Tibial artery (tissue), 4 donors: ENCODE data around the gene GRM5.

Experiments used
- DNase-seq, 2 donors: peaks; one replicate each; pipeline ENCODE4 v3.0.0-alpha.2; 2019
- H3K27ac ChIP-seq, 2 donors: fragments of 200-600 bp; sonication (generic) in 1 of 2; 1 replicate in 1 of 2; 2 replicates in 1 of 2; pipeline ENCODE4 v1.5.1; 2018 to 2019; ENCODE audit warnings: mild to moderate bottlenecking in 1 of 2
- H3K27me3 ChIP-seq, 2 donors: fragments of 200-600 bp; sonication (generic) in 1 of 2; one replicate each; pipeline versions ENCODE4 v1.5.1 to v1.6.0; 2016 to 2019
- H3K36me3 ChIP-seq, 3 donors: fragments of 200-600 bp; sonication (generic) in 2 of 3; one replicate each; pipeline ENCODE4 v1.5.1; 2016 to 2019; ENCODE audit warnings: mild to moderate bottlenecking in 2 of 3
- H3K4me1 ChIP-seq, 4 donors: fragments of 200-600 bp; sonication (generic) in 2 of 4; 1 replicate in 3 of 4; 2 replicates in 1 of 4; pipeline ENCODE4 v1.5.1; 2016 to 2019
- H3K4me3 ChIP-seq, 2 donors: fragments of 200-600 bp; sonication (generic) in 1 of 2; 1 replicate in 1 of 2; 2 replicates in 1 of 2; pipeline ENCODE4 v1.5.1; 2018 to 2019; ENCODE audit warnings: mild to moderate bottlenecking in 2 of 2
- H3K9me3 ChIP-seq, 3 donors: fragments of 200-600 bp; sonication (generic) in 1 of 3; one replicate each; pipeline ENCODE4 v1.5.1; 2016 to 2019
- intact Hi-C: fragments of 100-400 bp; cut with DNase I; formaldehyde crosslinking; loops from one replicate; pipeline ENCODE4 v1.15.0; 2023; ENCODE audit warnings: low total_unique reads
- TF ChIP-seq, protein P1 (sequence below), 2 experiments: fragments of 200-600 bp in 1 of 2; fragments of 450-650 bp in 1 of 2; IDR thresholded peaks; one replicate each; pipeline ENCODE4 v1.5.1; 2017 to 2019; ENCODE audit warnings: antibody characterized with exemption in 2 of 2, mild to moderate bottlenecking in 1 of 2, moderate library complexity in 1 of 2

GRM5 gene

DNA sequence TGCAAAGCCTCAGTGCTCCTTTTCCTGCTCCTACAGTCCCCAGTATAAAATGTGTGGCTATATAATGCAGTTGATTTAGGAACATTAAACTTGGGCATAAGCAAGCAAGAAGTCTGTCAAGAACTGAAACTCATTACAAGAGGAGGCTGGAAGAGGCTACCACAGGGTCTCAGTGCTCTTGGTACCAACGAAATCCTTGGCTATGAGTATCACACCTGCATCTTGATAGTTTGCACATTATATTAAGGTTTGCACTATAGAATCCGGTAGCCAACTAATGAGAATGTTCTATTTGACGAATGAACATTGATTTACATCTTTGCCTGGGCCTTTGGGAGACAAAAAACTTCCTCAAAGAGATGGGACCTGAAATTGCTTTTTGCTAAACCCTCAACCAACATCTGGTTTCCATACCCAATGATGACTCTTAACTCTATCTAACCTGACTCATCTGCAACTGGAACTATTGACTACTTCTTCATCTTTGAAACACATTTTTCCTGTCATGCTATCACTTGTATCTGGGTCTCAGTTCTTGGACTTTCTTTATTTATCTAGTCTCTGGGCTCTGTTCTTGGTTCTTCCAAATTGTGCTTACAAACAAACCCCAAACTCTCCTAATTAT is 521.0 kb downstream of the GRM5 start:
- H3K4me1 ChIP-seq, result no peaks in the 10 kb centered on the region
- no peak overlapping the region for H3K27ac ChIP-seq
- no peak for DNase-seq
- H3K36me3 ChIP-seq, result no peaks in the 10 kb centered on the region
- H3K27me3 ChIP-seq, result no peaks in the 10 kb centered on the region
- H3K4me3 ChIP-seq, result no peak overlapping the region
- TF ChIP-seq, protein P1, sequence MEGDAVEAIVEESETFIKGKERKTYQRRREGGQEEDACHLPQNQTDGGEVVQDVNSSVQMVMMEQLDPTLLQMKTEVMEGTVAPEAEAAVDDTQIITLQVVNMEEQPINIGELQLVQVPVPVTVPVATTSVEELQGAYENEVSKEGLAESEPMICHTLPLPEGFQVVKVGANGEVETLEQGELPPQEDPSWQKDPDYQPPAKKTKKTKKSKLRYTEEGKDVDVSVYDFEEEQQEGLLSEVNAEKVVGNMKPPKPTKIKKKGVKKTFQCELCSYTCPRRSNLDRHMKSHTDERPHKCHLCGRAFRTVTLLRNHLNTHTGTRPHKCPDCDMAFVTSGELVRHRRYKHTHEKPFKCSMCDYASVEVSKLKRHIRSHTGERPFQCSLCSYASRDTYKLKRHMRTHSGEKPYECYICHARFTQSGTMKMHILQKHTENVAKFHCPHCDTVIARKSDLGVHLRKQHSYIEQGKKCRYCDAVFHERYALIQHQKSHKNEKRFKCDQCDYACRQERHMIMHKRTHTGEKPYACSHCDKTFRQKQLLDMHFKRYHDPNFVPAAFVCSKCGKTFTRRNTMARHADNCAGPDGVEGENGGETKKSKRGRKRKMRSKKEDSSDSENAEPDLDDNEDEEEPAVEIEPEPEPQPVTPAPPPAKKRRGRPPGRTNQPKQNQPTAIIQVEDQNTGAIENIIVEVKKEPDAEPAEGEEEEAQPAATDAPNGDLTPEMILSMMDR (IDR thresholded peaks at IDR 0.05), result no peak
- no peaks in the 10 kb centered on the region for H3K9me3 ChIP-seq
- intact Hi-C loops, result loop anchor here (5.0 kb wide), 1 partner anchor 1192 kb away; no protein-coding TSS in a partner anchor

DNA sequence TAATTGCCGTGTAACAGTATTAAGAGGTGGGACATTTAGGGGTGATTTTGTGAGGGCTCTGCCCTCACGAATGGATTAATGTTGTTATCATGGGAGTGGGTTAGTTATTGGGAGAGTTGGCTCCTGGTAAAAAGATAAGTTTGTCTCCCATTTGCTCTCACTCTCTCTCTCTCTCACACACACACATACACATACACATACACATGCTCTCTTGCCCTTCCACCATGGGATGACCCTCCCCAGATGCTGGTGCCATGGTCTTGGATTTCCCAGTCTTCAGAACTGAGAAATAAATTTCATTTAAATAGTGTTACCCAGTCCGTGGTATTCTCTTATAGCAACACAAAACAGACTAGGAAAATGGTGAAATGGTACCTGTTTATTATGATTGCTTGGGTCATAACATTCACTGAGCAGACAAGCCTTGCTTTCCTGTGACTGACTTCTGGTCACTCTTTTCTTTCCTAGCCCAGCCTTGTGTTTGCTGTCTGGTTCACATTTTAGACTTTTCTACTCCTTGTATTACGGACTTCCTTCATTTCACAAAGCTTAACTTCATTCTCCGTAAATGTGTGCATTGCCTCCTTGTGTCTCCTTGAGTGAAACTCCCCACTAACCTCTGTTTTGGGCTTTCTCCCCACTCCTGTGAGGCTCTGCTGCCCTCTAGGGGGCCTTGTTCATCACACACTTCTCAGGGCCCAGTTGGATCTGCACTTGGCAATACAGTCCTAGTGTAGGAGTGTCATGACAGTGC is 521.7 kb downstream of the GRM5 start:
- Histone ChIP-seq H3K36me3 (no peaks in the 10 kb centered on the region), H3K27me3 (no peaks in the 10 kb centered on the region), H3K4me1 (no peaks in the 10 kb centered on the region), H3K27ac (no peak overlapping the region), H3K4me3 (no peak overlapping the region), H3K9me3 (no peaks in the 10 kb centered on the region)
- intact Hi-C loops, result loop anchor here (5.0 kb wide), 1 partner anchor 1192 kb away; no protein-coding TSS in a partner anchor
- peak; percentile 79 to 84 for DNase-seq
- TF ChIP-seq, protein P1 (IDR thresholded peaks at IDR 0.05), result peak; percentile 93 to 94

DNA sequence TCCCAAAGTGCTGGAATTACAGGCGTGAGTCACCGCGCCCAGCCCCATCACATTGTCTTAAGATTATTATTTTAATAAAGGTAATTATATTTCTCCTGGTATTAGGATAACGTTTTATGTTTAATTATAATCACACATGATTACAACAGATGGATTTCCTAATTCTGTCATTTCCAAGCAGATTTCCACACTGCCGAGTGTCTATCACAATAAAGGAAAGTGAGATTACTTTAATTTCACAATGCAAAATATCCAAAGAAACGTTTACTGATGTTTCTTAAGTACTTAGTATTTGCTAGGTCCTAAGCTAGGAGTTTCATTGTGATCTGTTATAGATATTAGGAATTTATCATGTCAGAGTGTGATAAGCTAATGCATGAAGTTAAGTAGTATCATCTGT is 524.8 kb downstream of the GRM5 start:
- H3K27ac ChIP-seq, result no peak overlapping the region
- intact Hi-C loops, result loop anchor here (5.0 kb wide), 1 partner anchor 1189 kb away; no protein-coding TSS in a partner anchor
- no peaks in the 10 kb centered on the region for H3K36me3 ChIP-seq
- peaks cover 0 to 10% (median 3%) of the 10 kb centered on the region in 4 donors for H3K4me1 ChIP-seq
- H3K27me3 ChIP-seq, result no peaks in the 10 kb centered on the region
- H3K4me3 ChIP-seq, result no peak overlapping the region
- DNase-seq, result no peak
- H3K9me3 ChIP-seq, result no peaks in the 10 kb centered on the region
- TF ChIP-seq, protein P1 (IDR thresholded peaks at IDR 0.05), result no peak

DNA sequence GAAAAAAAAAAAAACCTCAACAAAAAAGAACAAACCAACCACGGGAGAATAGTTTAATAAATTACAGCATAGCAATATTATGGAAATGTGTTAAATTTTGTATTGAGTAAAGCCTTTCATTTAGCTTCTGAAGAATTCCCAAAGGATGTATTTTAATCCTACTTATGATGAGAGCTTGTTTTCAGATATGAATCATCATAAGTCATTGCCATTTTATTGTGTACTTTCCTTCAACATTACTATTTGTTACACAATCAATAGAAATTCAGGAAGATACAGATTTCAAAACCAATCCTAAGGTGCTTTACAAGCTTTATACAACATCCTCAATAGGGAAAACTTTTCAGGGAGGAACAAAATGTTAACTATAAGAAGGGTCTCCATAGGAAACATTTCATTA is 527.7 kb downstream of the GRM5 start:
- intact Hi-C loops, result no loop called here
- no peak for DNase-seq
- TF ChIP-seq, protein P1 (IDR thresholded peaks at IDR 0.05), result no peak
- H3K4me3 ChIP-seq, result no peak overlapping the region
- H3K27ac ChIP-seq, result no peak overlapping the region
- no peaks in the 10 kb centered on the region for H3K36me3 ChIP-seq
- H3K27me3 ChIP-seq, result no peaks in the 10 kb centered on the region
- H3K9me3 ChIP-seq, result no peaks in the 10 kb centered on the region
- H3K4me1 ChIP-seq, result peaks cover 0 to 17% (median 3%) of the 10 kb centered on the region in 4 donors

DNA sequence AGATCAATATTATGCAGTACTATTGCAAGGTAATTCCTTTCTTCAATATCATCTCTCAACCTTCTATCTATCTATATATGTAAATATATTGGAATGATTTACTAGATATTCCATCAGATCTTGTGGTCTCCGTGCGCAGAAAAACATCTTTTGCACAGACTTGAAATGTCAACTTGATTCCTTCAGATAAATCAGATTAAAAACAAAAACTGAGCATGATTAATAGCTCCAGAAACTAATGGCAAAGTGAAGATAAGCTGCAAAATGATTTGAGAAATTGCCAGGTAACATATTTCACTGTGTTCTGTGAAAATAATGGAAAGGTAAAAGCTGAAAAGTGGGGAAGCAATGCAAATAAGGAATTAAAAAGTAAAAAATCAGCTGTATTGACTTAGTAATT is 528.2 kb downstream of the GRM5 start:
- H3K4me3 ChIP-seq, result no peak overlapping the region
- no peaks in the 10 kb centered on the region for H3K27me3 ChIP-seq
- H3K4me1 ChIP-seq, result peaks cover 0 to 17% (median 3%) of the 10 kb centered on the region in 4 donors
- no peaks in the 10 kb centered on the region for H3K36me3 ChIP-seq
- no peak for DNase-seq
- TF ChIP-seq, protein P1 (IDR thresholded peaks at IDR 0.05), result no peak
- H3K27ac ChIP-seq, result no peak overlapping the region
- no peaks in the 10 kb centered on the region for H3K9me3 ChIP-seq
- intact Hi-C loops, result no loop called here
